ENCODE results near the gene TRAPPC5.

- TF ChIP-seq YY1 (IDR thresholded peaks at IDR 0.05; ENCODE audit: low read depth, low read length) (no peak), CTCF (IDR thresholded peaks at IDR 0.05 in 2 of 3, conservative IDR thresholded peaks at IDR 0.05 in 1 of 3; ENCODE audit: control insufficient read depth in 2 of 3, extremely low read depth in 1 of 3, insufficient read depth in 1 of 3, low read depth in 3 of 3, low read length in 3 of 3) (no peak), SUZ12 (IDR thresholded peaks at IDR 0.05; ENCODE audit: unreplicated experiment) (no peak), STAT1 (conservative IDR thresholded peaks at IDR 0.05) (no peak), RB1 (IDR thresholded peaks at IDR 0.05; ENCODE audit: borderline replicate concordance) (no peak), IRF3 (IDR thresholded peaks at IDR 0.05) (no peak), MEF2A (IDR thresholded peaks at IDR 0.05; ENCODE audit: insufficient read depth, low read depth, low read length) (no peak), POLR2AphosphoS2 (IDR thresholded peaks at IDR 0.05; ENCODE audit: low read depth, low read length) (no peak), ZZZ3 (IDR thresholded peaks at IDR 0.05; ENCODE audit: control insufficient read depth, insufficient read length, low read depth) (no peak), POLR2AphosphoS5 (IDR thresholded peaks at IDR 0.05; ENCODE audit: low read length) (0 out of 2 replicates have a peak, but pooled peaks have one; percentile 35), SREBF2 (IDR thresholded peaks at IDR 0.05; ENCODE audit: low read length) (no peak), USF2 (IDR thresholded peaks at IDR 0.05; ENCODE audit: borderline replicate concordance, low read depth, low read length) (no peak)
- TF ChIP-seq, protein P1, sequence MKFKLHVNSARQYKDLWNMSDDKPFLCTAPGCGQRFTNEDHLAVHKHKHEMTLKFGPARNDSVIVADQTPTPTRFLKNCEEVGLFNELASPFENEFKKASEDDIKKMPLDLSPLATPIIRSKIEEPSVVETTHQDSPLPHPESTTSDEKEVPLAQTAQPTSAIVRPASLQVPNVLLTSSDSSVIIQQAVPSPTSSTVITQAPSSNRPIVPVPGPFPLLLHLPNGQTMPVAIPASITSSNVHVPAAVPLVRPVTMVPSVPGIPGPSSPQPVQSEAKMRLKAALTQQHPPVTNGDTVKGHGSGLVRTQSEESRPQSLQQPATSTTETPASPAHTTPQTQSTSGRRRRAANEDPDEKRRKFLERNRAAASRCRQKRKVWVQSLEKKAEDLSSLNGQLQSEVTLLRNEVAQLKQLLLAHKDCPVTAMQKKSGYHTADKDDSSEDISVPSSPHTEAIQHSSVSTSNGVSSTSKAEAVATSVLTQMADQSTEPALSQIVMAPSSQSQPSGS (IDR thresholded peaks at IDR 0.05; ENCODE audit: low read length), result no peak
Measured at GRCh38 chr19:7697721-7698287, 17.2 kb downstream of the TRAPPC5 start.

Data from GM12878 (cell line).